OCI-LY3 (cell line): Measurements from ENCODE around the gene CTDSPL.

Experiments
- H2AFZ ChIP-seq: fragments of 200-600, 300-600 bp; shearing (Covaris generic); 2 replicates; pipeline ENCODE4 v1.6.0; 2014; ENCODE audit warnings: antibody characterized with exemption, low read depth, low read length
- H3K27ac ChIP-seq: fragments of 200-600, 300-600 bp; sonication (generic); 2 replicates; pipeline ENCODE4 v1.5.1; 2014; ENCODE audit warnings: mild to moderate bottlenecking, low read length, moderate library complexity, mixed read lengths
- H3K27me3 ChIP-seq: fragments of 200-600, 300-600 bp; sonication (generic); 2 replicates; pipeline ENCODE4 v1.6.1; 2014; ENCODE audit warnings: low read depth, low read length, mixed read lengths
- H3K36me3 ChIP-seq: fragments of 200-600, 300-600 bp; sonication (generic); replicated peaks from 2 replicates; pipeline ENCODE3; 2014; ENCODE audit warnings: low read depth, low read length, mixed read lengths
- H3K4me1 ChIP-seq: fragments of 300-600, 200-600 bp; sonication (generic); 2 replicates; pipeline ENCODE4 v1.6.1; 2014; ENCODE audit warnings: low read length, mixed read lengths
- H3K4me2 ChIP-seq: fragments of 200-600, 300-600 bp; sonication (generic); 2 replicates; pipeline ENCODE4 v1.6.1; 2014; ENCODE audit warnings: low read length, mixed read lengths
- H3K4me3 ChIP-seq: fragments of 300-600, 200-600 bp; sonication (generic); 2 replicates; pipeline ENCODE4 v1.5.1; 2014; ENCODE audit warnings: antibody characterized with exemption, mild to moderate bottlenecking, low read length, moderate library complexity
- H3K79me2 ChIP-seq: fragments of 300-600, 200-600 bp; shearing (Covaris generic); 2 replicates; pipeline ENCODE4 v1.6.1; 2014; ENCODE audit warnings: mild to moderate bottlenecking, low read length, mixed read lengths
- H3K9ac ChIP-seq: fragments of 300-600, 200-600 bp; shearing (Covaris generic); 2 replicates; pipeline ENCODE4 v1.6.0; 2014; ENCODE audit warnings: mild to moderate bottlenecking, low read length, moderate library complexity
- H3K9me3 ChIP-seq: fragments of 200-600, 300-600 bp; shearing (Covaris generic); 2 replicates; pipeline ENCODE4 v1.6.1; 2014; ENCODE audit warnings: low read length, mixed read lengths; ENCODE audit not compliant: insufficient read depth
- H4K20me1 ChIP-seq: fragments of 200-600, 300-600 bp; sonication (generic); 2 replicates; pipeline ENCODE4 v1.6.1; 2016; ENCODE audit warnings: low read length, mixed read lengths; ENCODE audit not compliant: insufficient read depth
- EZH2phosphoT487 ChIP-seq: fragments of 200-600 bp; shearing (Covaris generic); IDR thresholded peaks from 2 replicates; pipeline ENCODE4 v1.6.1; 2018; ENCODE audit warnings: antibody characterized with exemption, mixed run types, low read depth
- TF ChIP-seq, protein P1 (sequence below): fragments of 200-600, 300-600 bp; sonication (generic); IDR thresholded peaks from 2 replicates; pipeline ENCODE4 v1.5.1; 2014; ENCODE audit warnings: antibody characterized with exemption, low read length, low read depth

CTDSPL gene

DNA sequence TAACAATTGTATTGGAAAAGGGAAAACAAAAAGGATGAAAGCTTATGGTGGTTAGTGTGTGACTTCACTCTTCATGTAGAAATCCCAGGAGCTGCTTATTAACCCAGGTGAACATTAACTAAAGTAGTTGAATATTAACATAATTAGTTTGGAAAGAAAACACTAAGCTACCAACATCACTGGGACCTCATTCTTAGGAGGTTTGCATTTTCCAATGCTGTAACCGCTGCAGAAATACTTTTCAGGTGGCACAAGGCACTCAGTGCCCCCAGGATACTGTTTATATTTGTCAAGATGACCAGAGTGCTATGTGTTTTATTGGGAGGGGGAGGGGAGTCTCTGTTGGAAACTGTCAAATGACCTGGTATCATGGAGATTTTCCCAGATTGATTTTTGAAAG lies 103.0 kb downstream of the CTDSPL start:
- Histone ChIP-seq H3K36me3 (no peaks in the 10 kb centered on the region), H3K27ac (no peak overlapping the region), H3K4me1 (no peaks in the 10 kb centered on the region), H3K4me2 (no peak overlapping the region), H2AFZ (no peak overlapping the region), H3K79me2 (no peaks in the 10 kb centered on the region), H3K9me3 (no peaks in the 10 kb centered on the region), H3K27me3 (peaks cover 6% of the 10 kb centered on the region; the same call in 1 of the 2 replicates), H3K4me3 (no peak overlapping the region), H3K9ac (no peak overlapping the region), H4K20me1 (no peaks in the 10 kb centered on the region)
- TF ChIP-seq, protein P1, sequence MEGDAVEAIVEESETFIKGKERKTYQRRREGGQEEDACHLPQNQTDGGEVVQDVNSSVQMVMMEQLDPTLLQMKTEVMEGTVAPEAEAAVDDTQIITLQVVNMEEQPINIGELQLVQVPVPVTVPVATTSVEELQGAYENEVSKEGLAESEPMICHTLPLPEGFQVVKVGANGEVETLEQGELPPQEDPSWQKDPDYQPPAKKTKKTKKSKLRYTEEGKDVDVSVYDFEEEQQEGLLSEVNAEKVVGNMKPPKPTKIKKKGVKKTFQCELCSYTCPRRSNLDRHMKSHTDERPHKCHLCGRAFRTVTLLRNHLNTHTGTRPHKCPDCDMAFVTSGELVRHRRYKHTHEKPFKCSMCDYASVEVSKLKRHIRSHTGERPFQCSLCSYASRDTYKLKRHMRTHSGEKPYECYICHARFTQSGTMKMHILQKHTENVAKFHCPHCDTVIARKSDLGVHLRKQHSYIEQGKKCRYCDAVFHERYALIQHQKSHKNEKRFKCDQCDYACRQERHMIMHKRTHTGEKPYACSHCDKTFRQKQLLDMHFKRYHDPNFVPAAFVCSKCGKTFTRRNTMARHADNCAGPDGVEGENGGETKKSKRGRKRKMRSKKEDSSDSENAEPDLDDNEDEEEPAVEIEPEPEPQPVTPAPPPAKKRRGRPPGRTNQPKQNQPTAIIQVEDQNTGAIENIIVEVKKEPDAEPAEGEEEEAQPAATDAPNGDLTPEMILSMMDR = no peak
- no peak for TF ChIP-seq EZH2phosphoT487

DNA sequence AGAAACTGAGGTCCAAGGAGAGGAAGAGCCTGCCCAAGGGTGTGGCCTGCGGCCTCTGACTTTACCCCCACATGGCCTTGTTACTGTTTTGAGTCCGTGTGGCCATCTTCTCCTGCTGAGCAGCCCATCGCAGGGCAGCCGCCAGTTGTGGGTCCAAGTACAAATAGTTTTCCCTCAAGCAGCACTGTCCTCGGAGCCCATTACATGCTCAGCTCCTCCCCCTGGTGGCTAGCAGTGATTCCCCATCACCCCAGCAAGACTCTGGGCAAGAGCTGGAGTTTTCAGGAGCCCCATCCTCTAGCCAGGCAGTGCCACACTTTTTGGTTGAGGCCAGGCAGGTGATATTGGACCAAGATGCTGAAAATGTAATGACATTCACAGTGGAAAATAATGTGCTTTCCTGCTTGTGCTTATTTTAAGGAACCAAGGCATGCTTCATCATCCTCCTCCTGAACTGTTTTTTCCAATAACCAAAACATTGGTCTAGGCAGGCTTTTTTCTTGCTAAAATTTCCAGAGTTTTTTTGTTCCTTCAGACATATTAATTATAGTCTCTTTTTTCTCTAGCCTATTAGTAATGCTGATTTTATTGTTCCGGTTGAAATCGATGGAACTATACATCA lies 105.7 kb downstream of the CTDSPL start:
- no peak overlapping the region for H3K4me3 ChIP-seq
- peak overlapping the region; percentile 64; the same call in 1 of the 2 replicates for H2AFZ ChIP-seq
- H4K20me1 ChIP-seq = no peaks in the 10 kb centered on the region
- H3K4me1 ChIP-seq = no peaks in the 10 kb centered on the region
- no peaks in the 10 kb centered on the region for H3K36me3 ChIP-seq
- H3K9ac ChIP-seq = no peak overlapping the region
- H3K79me2 ChIP-seq = no peaks in the 10 kb centered on the region
- H3K27me3 ChIP-seq = peaks cover 6% of the 10 kb centered on the region; the same call in 1 of the 2 replicates
- H3K9me3 ChIP-seq = no peaks in the 10 kb centered on the region
- H3K4me2 ChIP-seq = peak overlapping the region; percentile 37
- no peak overlapping the region for H3K27ac ChIP-seq
- TF ChIP-seq, protein P1 = peak; percentile 91
- no peak for TF ChIP-seq EZH2phosphoT487

GRCh38 chr3:37968199-37968598 lies 106.5 kb downstream of the CTDSPL start:
- peaks cover 6% of the 10 kb centered on the region; the same call in 1 of the 2 replicates for H3K27me3 ChIP-seq
- H3K4me3 ChIP-seq = no peak overlapping the region
- no peak overlapping the region for H3K9ac ChIP-seq
- no peak overlapping the region for H3K27ac ChIP-seq
- H3K79me2 ChIP-seq = no peaks in the 10 kb centered on the region
- no peaks in the 10 kb centered on the region for H4K20me1 ChIP-seq
- H3K4me2 ChIP-seq = no peak overlapping the region
- H3K4me1 ChIP-seq = no peaks in the 10 kb centered on the region
- no peaks in the 10 kb centered on the region for H3K9me3 ChIP-seq
- TF ChIP-seq, protein P1 = no peak
- no peak for TF ChIP-seq EZH2phosphoT487
- H2AFZ ChIP-seq = no peak overlapping the region
- no peaks in the 10 kb centered on the region for H3K36me3 ChIP-seq

DNA sequence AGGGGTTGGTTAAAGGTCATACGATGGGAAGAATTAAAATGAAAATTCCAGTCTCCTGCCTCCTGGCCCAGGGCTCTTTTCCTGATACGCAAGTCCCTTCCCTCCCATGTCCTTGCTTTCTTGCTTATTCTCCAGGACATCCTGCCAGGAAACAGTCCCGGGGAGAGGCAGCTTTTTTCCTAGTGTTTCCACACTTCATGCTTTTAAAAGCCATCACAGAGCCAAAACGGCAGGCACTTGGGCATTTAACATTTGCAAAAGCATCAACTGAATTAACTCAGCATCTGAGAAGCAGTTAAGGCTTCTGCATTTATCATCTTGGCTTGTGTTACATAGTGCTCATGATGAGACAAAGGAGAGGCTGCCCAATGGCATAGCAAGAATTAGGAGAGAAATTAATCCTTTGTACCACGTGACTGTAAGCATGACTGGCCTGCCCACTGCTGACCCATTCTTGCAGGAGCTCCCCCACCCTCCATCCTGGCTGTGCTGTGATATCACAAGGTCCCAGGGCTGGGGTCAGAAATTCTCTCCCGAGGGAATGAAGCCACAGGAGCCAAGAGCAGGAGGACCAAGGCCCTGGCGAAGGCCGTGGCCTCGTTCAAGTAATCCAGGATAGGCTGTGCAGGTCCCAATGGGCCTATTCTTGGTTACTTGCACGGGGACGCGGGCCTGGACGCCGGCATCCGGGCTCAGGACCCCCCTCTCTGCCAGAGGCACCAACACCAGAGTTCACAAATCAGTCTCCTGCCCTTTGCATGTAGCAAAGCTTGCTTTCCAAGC lies 107.3 kb downstream of the CTDSPL start:
- TF ChIP-seq, protein P1 = no peak
- TF ChIP-seq EZH2phosphoT487 = no peak
- Histone ChIP-seq H3K27me3 (peaks cover 6% of the 10 kb centered on the region; the same call in 1 of the 2 replicates), H3K4me3 (no peak overlapping the region), H4K20me1 (no peaks in the 10 kb centered on the region), H3K9me3 (no peaks in the 10 kb centered on the region), H3K79me2 (no peaks in the 10 kb centered on the region), H3K27ac (no peak overlapping the region), H2AFZ (no peak overlapping the region), H3K4me2 (no peak overlapping the region), H3K36me3 (no peaks in the 10 kb centered on the region), H3K9ac (no peak overlapping the region), H3K4me1 (no peaks in the 10 kb centered on the region)
